WTC11 (cell line): ENCODE data around the gene ABLIM3. TPM values are rescaled to one million over a fixed set of nuclear protein-coding genes. Genes with fewer than 3 reads are reported as not detected.

ENCODE experiments used
- ATAC-seq: fragments of 200-7000 bp; cut with Tn5 transposase; 2 replicates; pipeline ENCODE4 v1.10.0; 2021; ENCODE audit warnings: mild to moderate bottlenecking, moderate library complexity
- CTCF ChIA-PET: fragments of 300-600 bp; sonication (Branson Sonifier 250); formaldehyde crosslinking; loops from one replicate; lab custom pipeline; 2021; ENCODE audit warnings: antibody characterized with exemption; lab: Charles Lee
- POLR2A ChIA-PET: fragments of 350-600 bp; sonication (Branson Sonifier 250); formaldehyde crosslinking; loops from one replicate; lab custom pipeline; 2021; ENCODE audit warnings: antibody characterized with exemption; lab: Charles Lee
- DNase-seq: peaks from one replicate; pipeline ENCODE4 v3.0.0; 2021; ENCODE audit warnings: low spot score
- H3K27ac Mint-ChIP-seq: 2 replicates; pipeline ENCODE4 v1.8.0; 2021; ENCODE audit warnings: mixed read lengths
- H3K27me3 Mint-ChIP-seq: 2 replicates; pipeline ENCODE4 v1.8.0; 2021; ENCODE audit warnings: low read depth, mild to moderate bottlenecking, moderate library complexity, mixed read lengths
- H3K36me3 Mint-ChIP-seq: 2 replicates; pipeline ENCODE4 v1.8.0; 2021; ENCODE audit warnings: mixed read lengths
- H3K4me1 Mint-ChIP-seq: 2 replicates; pipeline ENCODE4 v1.8.0; 2022; ENCODE audit warnings: mixed read lengths
- H3K4me3 Mint-ChIP-seq: 2 replicates; pipeline ENCODE4 v1.8.0; 2021; ENCODE audit warnings: mild to moderate bottlenecking, moderate library complexity, mixed read lengths
- H3K9me3 Mint-ChIP-seq: 2 replicates; pipeline ENCODE4 v1.8.0; 2021; ENCODE audit warnings: mixed read lengths
- ATF1 ChIP-seq: sonication (generic); formaldehyde crosslinking; IDR thresholded peaks from 2 replicates; pipeline ENCODE4 v1.8.1; 2023; ENCODE audit warnings: mild to moderate bottlenecking, moderate library complexity, missing genetic modification reagents
- CBFB ChIP-seq: sonication (generic); formaldehyde crosslinking; IDR thresholded peaks from 2 replicates; pipeline ENCODE4 v1.8.1; 2022; ENCODE audit warnings: mild to moderate bottlenecking, low read depth, missing genetic modification reagents
- EMX1 ChIP-seq: fragments of 250-450 bp; sonication (Bioruptor Pico); IDR thresholded peaks from 2 replicates; pipeline ENCODE4 v1.8.0; 2021; ENCODE audit warnings: mild to moderate bottlenecking
- ETV6 ChIP-seq: sonication (generic); formaldehyde crosslinking; IDR thresholded peaks from 2 replicates; pipeline ENCODE4 v1.8.1; 2022; ENCODE audit warnings: mild to moderate bottlenecking, missing genetic modification reagents
- FOXP1 ChIP-seq: sonication (generic); formaldehyde crosslinking; IDR thresholded peaks from 2 replicates; pipeline ENCODE4 v1.8.0; 2022; ENCODE audit warnings: missing genetic modification reagents, mild to moderate bottlenecking, moderate library complexity, borderline replicate concordance
- GABPB1 ChIP-seq: sonication (generic); formaldehyde crosslinking; IDR thresholded peaks from 2 replicates; pipeline ENCODE4 v1.8.1; 2023; ENCODE audit warnings: mild to moderate bottlenecking, missing genetic modification reagents
- GTF2I ChIP-seq: fragments of 250-450 bp; sonication (Bioruptor Pico); conservative IDR thresholded peaks from 2 replicates; pipeline ENCODE4 v1.4.0; 2021; ENCODE audit warnings: mild to moderate bottlenecking
- KAT7 ChIP-seq: sonication (generic); formaldehyde crosslinking; IDR thresholded peaks from 2 replicates; pipeline ENCODE4 v1.8.1; 2023; ENCODE audit warnings: missing genetic modification reagents, mild to moderate bottlenecking, borderline replicate concordance
- MXD4 ChIP-seq: fragments of 250-450 bp; sonication (Bioruptor Pico); IDR thresholded peaks from 2 replicates; pipeline ENCODE4 v1.8.0; 2021; ENCODE audit warnings: mild to moderate bottlenecking, moderate library complexity, borderline replicate concordance
- NFATC4 ChIP-seq: fragments of 250-450 bp; sonication (Bioruptor Pico); IDR thresholded peaks from 2 replicates; pipeline ENCODE4 v1.9.0; 2021; ENCODE audit warnings: mild to moderate bottlenecking
- NR1H2 ChIP-seq: sonication (generic); formaldehyde crosslinking; IDR thresholded peaks from 2 replicates; pipeline ENCODE4 v1.9.0; 2021; ENCODE audit warnings: mild to moderate bottlenecking, moderate library complexity, missing genetic modification reagents
- NR3C1 ChIP-seq: sonication (generic); formaldehyde crosslinking; conservative IDR thresholded peaks from 2 replicates; pipeline ENCODE4 v1.8.1; 2023; ENCODE audit warnings: low read depth, mild to moderate bottlenecking, missing genetic modification reagents
- OVOL2 ChIP-seq: fragments of 250-450 bp; sonication (Bioruptor Pico); IDR thresholded peaks from 2 replicates; pipeline ENCODE4 v1.9.0; 2021; ENCODE audit warnings: mild to moderate bottlenecking, borderline replicate concordance
- RELA ChIP-seq: sonication (generic); formaldehyde crosslinking; IDR thresholded peaks from 2 replicates; pipeline ENCODE4 v1.8.1; 2022; ENCODE audit warnings: missing genetic modification reagents, mild to moderate bottlenecking, borderline replicate concordance
- STAT6 ChIP-seq: sonication (generic); formaldehyde crosslinking; conservative IDR thresholded peaks from 2 replicates; pipeline ENCODE4 v1.8.1; 2023; ENCODE audit warnings: mild to moderate bottlenecking, low read depth, missing genetic modification reagents, moderate library complexity
- ZNF121 ChIP-seq: sonication (generic); formaldehyde crosslinking; IDR thresholded peaks from 2 replicates; pipeline ENCODE4 v1.8.0; 2023; ENCODE audit warnings: missing genetic modification reagents
- ZNF232 ChIP-seq: sonication (generic); formaldehyde crosslinking; IDR thresholded peaks from 2 replicates; pipeline ENCODE4 v1.8.0; 2022; ENCODE audit warnings: mild to moderate bottlenecking, missing genetic modification reagents
- ZNF423 ChIP-seq: fragments of 250-450 bp; sonication (Bioruptor Pico); IDR thresholded peaks from 2 replicates; pipeline ENCODE4 v2.1.2; 2022; ENCODE audit warnings: mild to moderate bottlenecking, moderate library complexity
- total RNA-seq: library from RNA; stranded (reverse); gene quantifications from 3 replicates; pipeline ENCODE4 v1.2.3, GENCODE V29; 2021
- TF ChIP-seq, protein P1 (sequence below): fragments of 250-450 bp; sonication (Bioruptor Pico); IDR thresholded peaks from 2 replicates; pipeline ENCODE4 v1.9.0; 2021; ENCODE audit warnings: mild to moderate bottlenecking
- TF ChIP-seq, protein P2 (sequence below): sonication (generic); formaldehyde crosslinking; IDR thresholded peaks from 2 replicates; pipeline ENCODE4 v1.8.1; 2022; ENCODE audit warnings: mild to moderate bottlenecking, missing genetic modification reagents, moderate library complexity, borderline replicate concordance

The ABLIM3 gene
- total RNA-seq, 1 experiment from 2014 or later: 0.33 TPM

GRCh38 chr5:149130121-149130914, 11.0 kb upstream of the ABLIM3 start:
- H3K27me3 Mint-ChIP-seq: no peaks in the 10 kb centered on the region; the same call in 1 of the 2 replicates
- CTCF ChIA-PET: interaction anchor here (0.6 to 4.8 kb wide), 15 partner anchors 8 to 139 kb away, joined by 3 to 34 read pairs (median 3); partner anchors contain the start of gene ABLIM3
- peak; percentile 12; the same call in 1 of the 2 replicates for ATAC-seq
- H3K27ac Mint-ChIP-seq: no peak overlapping the region
- POLR2A ChIA-PET: no interaction called here
- H3K9me3 Mint-ChIP-seq: no peaks in the 10 kb centered on the region
- peaks cover 28% of the 10 kb centered on the region for H3K4me1 Mint-ChIP-seq
- DNase-seq: no peak
- H3K36me3 Mint-ChIP-seq: no peaks in the 10 kb centered on the region
- TF ChIP-seq NR1H2 (CRISPR knock-in tag) (no peak), ETV6 (CRISPR knock-in tag) (no peak), NR3C1 (CRISPR knock-in tag) (no peak), GTF2I (CRISPR knock-in tag) (no peak)
- H3K4me3 Mint-ChIP-seq: no peak overlapping the region

DNA sequence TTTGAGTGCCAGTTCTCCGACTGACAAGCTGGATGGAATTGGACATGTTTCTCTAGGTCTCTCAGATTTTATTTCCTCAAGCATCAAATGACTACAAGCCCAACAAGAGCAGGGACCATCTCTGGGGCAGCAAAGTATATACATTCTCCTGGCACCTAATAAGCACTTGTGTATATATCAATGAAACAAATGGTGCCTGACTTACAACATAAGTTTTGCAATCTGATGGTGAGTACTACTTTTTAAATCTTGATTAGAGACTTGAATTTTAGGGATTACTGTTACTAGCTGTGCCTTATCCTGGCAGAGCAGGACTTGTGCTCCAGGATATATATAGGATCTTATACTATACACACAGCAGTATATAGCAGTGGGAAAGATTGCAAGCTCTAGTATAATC, 8.8 kb upstream of the ABLIM3 start:
- H3K4me3 Mint-ChIP-seq: no peak overlapping the region
- H3K27ac Mint-ChIP-seq: no peak overlapping the region
- H3K36me3 Mint-ChIP-seq: no peaks in the 10 kb centered on the region
- no peaks in the 10 kb centered on the region for H3K9me3 Mint-ChIP-seq
- peaks cover 15% of the 10 kb centered on the region for H3K4me1 Mint-ChIP-seq
- POLR2A ChIA-PET: no interaction called here
- peaks cover 2% of the 10 kb centered on the region; the same call in 1 of the 2 replicates for H3K27me3 Mint-ChIP-seq
- no peak for DNase-seq
- CTCF ChIA-PET: interaction anchor here (4.8 kb wide), 1 partner anchor 9 kb away, joined by 34 read pairs; the partner anchor contains the start of gene ABLIM3
- ATAC-seq: no peak
- TF ChIP-seq STAT6 (CRISPR knock-in tag) (no peak), FOXP1 (no peak)

GRCh38 chr5:149133795-149134777, 7.2 kb upstream of the ABLIM3 start:
- Mint-ChIP-seq H3K36me3 (no peaks in the 10 kb centered on the region), H3K27me3 (peaks cover 2% of the 10 kb centered on the region; the same call in 1 of the 2 replicates), H3K9me3 (no peaks in the 10 kb centered on the region), H3K4me1 (peaks cover 11% of the 10 kb centered on the region), H3K4me3 (no peak overlapping the region), H3K27ac (no peak overlapping the region)
- DNase-seq (no peak), ATAC-seq (no peak)
- POLR2A ChIA-PET: no interaction called here
- CTCF ChIA-PET: interaction anchor here (1.5 kb wide), 1 partner anchor 20 kb away, joined by 4 read pairs; no protein-coding TSS in a partner anchor
- no peak for TF ChIP-seq NFATC4 (CRISPR knock-in tag)
- no peak for TF ChIP-seq ZNF423
- no peak for TF ChIP-seq RELA (CRISPR knock-in tag)
- no peak for TF ChIP-seq KAT7 (CRISPR knock-in tag)
- TF ChIP-seq ZNF232 (CRISPR knock-in tag): no peak
- no peak for TF ChIP-seq CBFB (CRISPR knock-in tag)
- TF ChIP-seq OVOL2 (CRISPR knock-in tag): no peak
- TF ChIP-seq NR3C1 (CRISPR knock-in tag): no peak
- no peak for TF ChIP-seq ATF1 (CRISPR knock-in tag)
- TF ChIP-seq, protein P1, sequence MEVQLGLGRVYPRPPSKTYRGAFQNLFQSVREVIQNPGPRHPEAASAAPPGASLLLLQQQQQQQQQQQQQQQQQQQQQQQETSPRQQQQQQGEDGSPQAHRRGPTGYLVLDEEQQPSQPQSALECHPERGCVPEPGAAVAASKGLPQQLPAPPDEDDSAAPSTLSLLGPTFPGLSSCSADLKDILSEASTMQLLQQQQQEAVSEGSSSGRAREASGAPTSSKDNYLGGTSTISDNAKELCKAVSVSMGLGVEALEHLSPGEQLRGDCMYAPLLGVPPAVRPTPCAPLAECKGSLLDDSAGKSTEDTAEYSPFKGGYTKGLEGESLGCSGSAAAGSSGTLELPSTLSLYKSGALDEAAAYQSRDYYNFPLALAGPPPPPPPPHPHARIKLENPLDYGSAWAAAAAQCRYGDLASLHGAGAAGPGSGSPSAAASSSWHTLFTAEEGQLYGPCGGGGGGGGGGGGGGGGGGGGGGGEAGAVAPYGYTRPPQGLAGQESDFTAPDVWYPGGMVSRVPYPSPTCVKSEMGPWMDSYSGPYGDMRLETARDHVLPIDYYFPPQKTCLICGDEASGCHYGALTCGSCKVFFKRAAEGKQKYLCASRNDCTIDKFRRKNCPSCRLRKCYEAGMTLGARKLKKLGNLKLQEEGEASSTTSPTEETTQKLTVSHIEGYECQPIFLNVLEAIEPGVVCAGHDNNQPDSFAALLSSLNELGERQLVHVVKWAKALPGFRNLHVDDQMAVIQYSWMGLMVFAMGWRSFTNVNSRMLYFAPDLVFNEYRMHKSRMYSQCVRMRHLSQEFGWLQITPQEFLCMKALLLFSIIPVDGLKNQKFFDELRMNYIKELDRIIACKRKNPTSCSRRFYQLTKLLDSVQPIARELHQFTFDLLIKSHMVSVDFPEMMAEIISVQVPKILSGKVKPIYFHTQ (CRISPR knock-in tag): no peak
- TF ChIP-seq ZNF121 (CRISPR knock-in tag): no peak
- TF ChIP-seq GTF2I (CRISPR knock-in tag): no peak
- TF ChIP-seq, protein P2, sequence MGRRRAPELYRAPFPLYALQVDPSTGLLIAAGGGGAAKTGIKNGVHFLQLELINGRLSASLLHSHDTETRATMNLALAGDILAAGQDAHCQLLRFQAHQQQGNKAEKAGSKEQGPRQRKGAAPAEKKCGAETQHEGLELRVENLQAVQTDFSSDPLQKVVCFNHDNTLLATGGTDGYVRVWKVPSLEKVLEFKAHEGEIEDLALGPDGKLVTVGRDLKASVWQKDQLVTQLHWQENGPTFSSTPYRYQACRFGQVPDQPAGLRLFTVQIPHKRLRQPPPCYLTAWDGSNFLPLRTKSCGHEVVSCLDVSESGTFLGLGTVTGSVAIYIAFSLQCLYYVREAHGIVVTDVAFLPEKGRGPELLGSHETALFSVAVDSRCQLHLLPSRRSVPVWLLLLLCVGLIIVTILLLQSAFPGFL (CRISPR knock-in tag): no peak
- no peak for TF ChIP-seq STAT6 (CRISPR knock-in tag)
- no peak for TF ChIP-seq EMX1 (CRISPR knock-in tag)
- TF ChIP-seq GABPB1 (CRISPR knock-in tag): no peak
- no peak for TF ChIP-seq MXD4 (CRISPR knock-in tag)
